Hematopoietic multipotent progenitor cell treated with erythropoietin and hydrocortisone succinate and interleukin-3 and kit ligand, for 4 days (in vitro differentiated cells): ENCODE results near the gene FGF14.

Source experiments
- DNase-seq: peaks from one replicate; pipeline ENCODE4 v3.0.0-alpha.2; 2015

FGF14 gene

GRCh38 chr13:101706651-101707050 lies 695.2 kb downstream of the FGF14 start:
- peak; percentile 77 for DNase-seq

- no peak for DNase-seq
Observed at GRCh38 chr13:101703838-101704237, 698.0 kb downstream of the FGF14 start.

GRCh38 chr13:101703081-101703480 lies 698.8 kb downstream of the FGF14 start:
- DNase-seq = no peak

- DNase-seq = no peak
Observed at GRCh38 chr13:101700598-101700997, 701.2 kb downstream of the FGF14 start.

DNA sequence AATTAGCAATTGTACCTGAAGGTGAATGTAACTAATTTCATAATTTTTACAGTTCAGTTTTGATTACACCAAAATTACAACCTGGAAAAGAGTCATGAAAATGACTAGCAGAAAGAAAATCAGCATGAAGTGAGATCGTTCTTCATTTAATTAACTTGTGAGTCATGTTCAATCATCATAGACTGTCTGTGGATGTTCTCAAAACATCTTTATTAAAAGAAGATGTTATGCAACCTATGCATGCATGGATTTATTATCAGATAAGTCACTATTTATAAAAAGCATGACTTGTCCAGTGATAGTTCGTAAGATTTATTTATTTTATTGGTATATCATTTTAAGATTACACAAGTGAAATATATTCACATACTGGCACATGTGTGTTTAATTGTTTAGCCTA lies 703.4 kb downstream of the FGF14 start:
- no peak for DNase-seq

DNA sequence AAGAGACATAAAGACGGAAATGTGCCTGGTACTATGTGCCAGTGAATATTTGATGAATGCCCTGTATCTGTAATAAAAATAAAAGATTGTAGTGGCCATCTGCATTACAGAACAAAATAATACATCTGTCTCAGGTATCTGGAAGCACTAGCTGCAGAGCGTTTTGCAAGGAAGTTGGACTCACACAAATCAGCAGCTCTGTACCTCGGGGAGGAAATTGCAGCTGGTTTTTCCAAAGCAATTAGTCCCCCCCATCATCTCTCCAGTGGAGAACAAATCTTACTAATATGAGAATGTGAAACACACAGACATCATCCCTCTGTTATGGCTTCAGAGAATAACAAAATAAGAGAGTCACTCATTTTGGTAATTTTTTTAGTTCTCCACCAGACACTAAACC lies 704.1 kb downstream of the FGF14 start:
- DNase-seq = no peak

DNA sequence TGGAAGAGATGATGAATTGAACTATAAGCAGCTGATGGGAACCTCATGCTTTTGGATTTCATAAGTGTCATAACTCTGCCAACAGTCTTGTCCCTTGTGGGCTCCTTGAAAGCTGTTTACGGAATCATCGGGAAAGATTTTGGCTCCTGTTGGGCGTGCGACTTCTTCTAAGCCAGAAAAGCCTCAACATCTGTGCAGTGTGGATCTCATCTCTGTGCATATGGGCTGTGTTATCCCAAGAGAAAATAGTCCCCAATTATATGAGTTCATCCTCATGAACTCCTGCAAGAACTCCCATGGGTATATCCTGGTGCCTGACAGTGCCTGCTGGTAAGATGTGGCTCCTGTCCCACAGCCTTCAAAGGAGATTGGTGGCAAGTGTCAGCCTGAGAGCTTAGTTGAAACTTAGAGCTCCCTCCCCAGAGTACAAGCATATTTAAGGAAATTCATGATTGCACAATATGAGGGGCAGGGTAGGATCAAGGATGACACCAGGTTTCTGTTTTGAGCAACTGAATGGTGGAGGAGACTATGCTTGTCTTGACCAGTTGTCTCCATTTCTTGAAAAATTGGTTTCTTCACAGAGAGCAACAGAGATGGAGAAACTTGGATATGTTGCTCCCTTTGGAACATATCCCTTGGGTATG lies 705.9 kb downstream of the FGF14 start:
- DNase-seq = no peak

GRCh38 chr13:101691341-101691860 lies 710.4 kb downstream of the FGF14 start:
- DNase-seq = no peak

DNA sequence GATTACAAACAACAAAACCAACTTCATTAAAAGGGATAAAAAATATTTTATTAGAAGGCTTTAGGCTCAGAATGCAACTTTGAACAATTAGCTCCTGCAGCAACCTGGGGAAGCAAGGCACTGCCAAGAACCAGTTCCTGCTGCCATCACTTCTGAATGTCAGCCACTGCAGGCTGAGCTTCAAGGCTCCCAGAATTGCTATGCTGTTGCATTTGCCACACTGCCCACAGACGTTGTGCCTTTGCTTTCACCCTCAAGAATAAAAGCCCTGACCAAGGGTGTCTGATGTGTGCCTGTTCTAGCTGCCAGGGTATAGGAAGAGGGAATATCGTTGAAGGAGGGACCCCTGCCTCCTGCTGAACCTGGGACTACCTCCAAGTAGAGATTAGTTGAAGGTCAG lies 711.0 kb downstream of the FGF14 start:
- no peak for DNase-seq

- no peak for DNase-seq
Observed at GRCh38 chr13:101686003-101686402, 715.8 kb downstream of the FGF14 start.

DNA sequence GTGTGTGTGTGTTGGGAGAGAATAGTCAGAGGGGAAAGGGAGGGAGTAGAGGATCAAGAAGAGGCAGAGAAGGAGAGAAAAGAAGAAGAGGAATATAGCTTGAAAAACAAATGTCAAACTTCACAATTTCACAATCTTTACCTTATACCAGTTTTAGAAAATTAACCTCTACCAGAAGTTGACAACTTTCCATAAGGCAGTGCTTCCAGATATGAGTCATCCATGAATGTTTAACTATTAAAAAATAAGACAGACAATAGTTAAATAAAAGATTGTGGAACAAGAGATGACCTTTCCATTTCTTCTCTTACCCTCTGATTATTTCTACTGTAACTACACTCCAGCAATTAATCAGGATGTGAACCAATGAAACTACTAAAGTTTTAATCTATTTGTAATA lies 720.0 kb downstream of the FGF14 start:
- no peak for DNase-seq

GRCh38 chr13:101673360-101674105 lies 728.3 kb downstream of the FGF14 start:
- no peak for DNase-seq

DNA sequence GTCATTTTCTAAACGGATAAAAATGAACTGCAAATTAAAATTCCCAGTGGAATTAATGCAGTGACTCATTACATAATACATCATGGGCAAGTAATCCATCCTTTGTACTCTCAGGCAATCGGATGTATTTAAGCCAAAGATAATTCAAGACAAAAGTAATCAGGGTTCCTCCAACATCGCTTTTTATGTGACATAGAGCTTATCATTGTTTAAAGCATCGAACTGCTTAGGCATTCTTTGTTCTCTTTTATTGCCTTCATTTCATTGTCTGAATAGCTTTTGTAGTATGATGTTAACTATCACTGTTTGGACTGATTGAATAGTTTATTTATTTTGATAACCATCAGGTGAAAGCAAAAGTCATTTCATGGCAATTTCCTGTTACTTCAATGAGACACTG lies 740.0 kb downstream of the FGF14 start:
- DNase-seq = no peak
